Hepatocyte (in vitro differentiated cells): ENCODE measurements around the gene BLACAT1.

Source experiments
- EZH2 ChIP-seq: fragments of 200-600 bp; sonication (generic); IDR thresholded peaks from 2 replicates; pipeline ENCODE4 v1.6.1; 2016; ENCODE audit warnings: antibody characterized with exemption, mild to moderate bottlenecking, borderline replicate concordance
- EZH2phosphoT487 ChIP-seq: fragments of 200-600 bp; sonication (generic); IDR thresholded peaks from one replicate; pipeline ENCODE4 v1.6.1; 2018; ENCODE audit warnings: antibody characterized with exemption, mild to moderate bottlenecking, low read depth, moderate library complexity; ENCODE audit not compliant: unreplicated experiment, severe bottlenecking
- TF ChIP-seq, protein P1 (sequence below): fragments of 200-600 bp; sonication (generic); IDR thresholded peaks from 2 replicates; pipeline ENCODE4 v1.5.1; 2016; ENCODE audit warnings: antibody characterized with exemption, mild to moderate bottlenecking; ENCODE audit not compliant: poor library complexity

DNA sequence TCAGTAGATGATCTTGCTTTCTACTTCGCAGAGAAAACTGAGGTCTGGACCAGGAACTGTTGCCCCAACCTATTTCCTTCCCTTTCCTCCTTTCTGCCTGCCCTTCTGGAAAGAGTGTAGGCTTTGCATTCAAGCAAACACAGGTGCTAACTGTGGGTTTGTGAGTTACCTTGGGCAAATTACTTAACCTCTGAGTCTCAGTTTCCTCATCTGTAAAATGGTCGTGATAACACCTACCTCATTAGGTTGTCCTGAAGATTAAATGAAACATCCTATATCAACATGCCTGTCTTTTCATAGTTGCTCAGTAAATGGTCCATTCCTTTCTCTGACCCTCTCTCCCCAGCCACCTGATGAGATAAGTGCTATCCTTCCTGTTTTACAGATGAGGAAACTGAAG, 9.5 kb upstream of the BLACAT1 start:
- TF ChIP-seq EZH2 (no peak), EZH2phosphoT487 (no peak)
- TF ChIP-seq, protein P1, sequence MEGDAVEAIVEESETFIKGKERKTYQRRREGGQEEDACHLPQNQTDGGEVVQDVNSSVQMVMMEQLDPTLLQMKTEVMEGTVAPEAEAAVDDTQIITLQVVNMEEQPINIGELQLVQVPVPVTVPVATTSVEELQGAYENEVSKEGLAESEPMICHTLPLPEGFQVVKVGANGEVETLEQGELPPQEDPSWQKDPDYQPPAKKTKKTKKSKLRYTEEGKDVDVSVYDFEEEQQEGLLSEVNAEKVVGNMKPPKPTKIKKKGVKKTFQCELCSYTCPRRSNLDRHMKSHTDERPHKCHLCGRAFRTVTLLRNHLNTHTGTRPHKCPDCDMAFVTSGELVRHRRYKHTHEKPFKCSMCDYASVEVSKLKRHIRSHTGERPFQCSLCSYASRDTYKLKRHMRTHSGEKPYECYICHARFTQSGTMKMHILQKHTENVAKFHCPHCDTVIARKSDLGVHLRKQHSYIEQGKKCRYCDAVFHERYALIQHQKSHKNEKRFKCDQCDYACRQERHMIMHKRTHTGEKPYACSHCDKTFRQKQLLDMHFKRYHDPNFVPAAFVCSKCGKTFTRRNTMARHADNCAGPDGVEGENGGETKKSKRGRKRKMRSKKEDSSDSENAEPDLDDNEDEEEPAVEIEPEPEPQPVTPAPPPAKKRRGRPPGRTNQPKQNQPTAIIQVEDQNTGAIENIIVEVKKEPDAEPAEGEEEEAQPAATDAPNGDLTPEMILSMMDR: no peak
